Prostate gland (tissue), 2 donors: ENCODE data around the gene NBPF3. TPM values are rescaled to one million over a fixed set of nuclear protein-coding genes. Genes with fewer than 3 reads are reported as not detected.
A peak's percentile ranks its signal among the peaks of the same experiment; 100 is the strongest.

Experiments
- DNase-seq: peaks from one replicate; pipeline ENCODE4 v3.0.0-alpha.2; 2019; ENCODE audit warnings: low spot score
- H3K27ac ChIP-seq, 2 donors: fragments of 200-600 bp; sonication (generic); 2 replicates each; pipeline ENCODE4 v1.5.1; 2017 to 2019
- H3K27me3 ChIP-seq: fragments of 200-600 bp; sonication (generic); replicated peaks from 2 replicates; pipeline ENCODE4 v1.5.1; 2019; ENCODE audit not compliant: insufficient read depth
- H3K36me3 ChIP-seq, 2 donors: fragments of 200-600 bp; sonication (generic); 1 replicate in 1 of 2; 2 replicates in 1 of 2; pipeline versions ENCODE4 v1.5.1 to v1.8.1; 2017 to 2019
- H3K4me1 ChIP-seq: fragments of 200-600 bp; sonication (generic); replicated peaks from 2 replicates; pipeline ENCODE4 v1.5.1; 2019
- H3K4me3 ChIP-seq, 2 donors: fragments of 200-600 bp; sonication (generic); 2 replicates each; pipeline ENCODE4 v1.5.1; 2017 to 2019
- H3K9me3 ChIP-seq: fragments of 200-600 bp; sonication (generic); 2 replicates; pipeline ENCODE4 v1.5.1; 2017
- POLR2A ChIP-seq: fragments of 450-650 bp; IDR thresholded peaks from one replicate; pipeline ENCODE4 v1.6.1; 2016; ENCODE audit warnings: antibody characterized with exemption, mild to moderate bottlenecking
- POLR2AphosphoS5 ChIP-seq: sonication (generic); formaldehyde crosslinking; IDR thresholded peaks from one replicate; pipeline ENCODE4 v1.6.1; 2017; ENCODE audit warnings: antibody characterized with exemption
- WGBS: methylation state at CpG from one replicate; pipeline ENCODE4 v1.1.5; 2018; 5-methylcytosine and 5-hydroxymethylcytosine counted together
- intact Hi-C: fragments of 100-400 bp; cut with DNase I; formaldehyde crosslinking; loops from one replicate; pipeline ENCODE4 v1.14.2; 2022
- total RNA-seq, 2 donors: library from RNA; depleted of rRNA; stranded (reverse); fragments of >200 nt; gene quantifications; one replicate each; pipeline ENCODE4 v1.1.0, GENCODE V29; 2016
- TF ChIP-seq, protein P1 (sequence below), 4 experiments: fragments of 200-600 bp in 2 of 4; fragments of 450-650 bp in 2 of 4; sonication (generic) in 2 of 4; IDR thresholded peaks; 1 replicate in 3 of 4; 2 replicates in 1 of 4; pipeline ENCODE4 v1.5.1; 2016 to 2019; ENCODE audit warnings: antibody characterized with exemption in 4 of 4, mild to moderate bottlenecking in 2 of 4, moderate library complexity in 2 of 4

The NBPF3 gene
- total RNA-seq: 10 to 100 TPM; 13.9 to 19.7 TPM

- peak; percentile 93 for DNase-seq
- Histone ChIP-seq H3K9me3 (no peaks in the 10 kb centered on the region), H3K27me3 (no peaks in the 10 kb centered on the region), H3K4me3 (peak within 1 kb of the TSS; percentile 49 to 54), H3K36me3 (no peaks in the 10 kb centered on the region), H3K4me1 (no peaks in the 10 kb centered on the region), H3K27ac (peak within 1 kb of the TSS; percentile 65 to 67)
- peak; percentile 84 for TF ChIP-seq POLR2A
- peak; percentile 90 for TF ChIP-seq POLR2AphosphoS5
- TF ChIP-seq, protein P1, sequence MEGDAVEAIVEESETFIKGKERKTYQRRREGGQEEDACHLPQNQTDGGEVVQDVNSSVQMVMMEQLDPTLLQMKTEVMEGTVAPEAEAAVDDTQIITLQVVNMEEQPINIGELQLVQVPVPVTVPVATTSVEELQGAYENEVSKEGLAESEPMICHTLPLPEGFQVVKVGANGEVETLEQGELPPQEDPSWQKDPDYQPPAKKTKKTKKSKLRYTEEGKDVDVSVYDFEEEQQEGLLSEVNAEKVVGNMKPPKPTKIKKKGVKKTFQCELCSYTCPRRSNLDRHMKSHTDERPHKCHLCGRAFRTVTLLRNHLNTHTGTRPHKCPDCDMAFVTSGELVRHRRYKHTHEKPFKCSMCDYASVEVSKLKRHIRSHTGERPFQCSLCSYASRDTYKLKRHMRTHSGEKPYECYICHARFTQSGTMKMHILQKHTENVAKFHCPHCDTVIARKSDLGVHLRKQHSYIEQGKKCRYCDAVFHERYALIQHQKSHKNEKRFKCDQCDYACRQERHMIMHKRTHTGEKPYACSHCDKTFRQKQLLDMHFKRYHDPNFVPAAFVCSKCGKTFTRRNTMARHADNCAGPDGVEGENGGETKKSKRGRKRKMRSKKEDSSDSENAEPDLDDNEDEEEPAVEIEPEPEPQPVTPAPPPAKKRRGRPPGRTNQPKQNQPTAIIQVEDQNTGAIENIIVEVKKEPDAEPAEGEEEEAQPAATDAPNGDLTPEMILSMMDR (IDR thresholded peaks at IDR 0.05): peak in 1 of 4 experiments; percentile 11
- under 1% methylated on average over 68 of the region's 87 CpGs for WGBS
- intact Hi-C loops: no loop called here
These were observed at the start of gene NBPF3 for GRCh38 chr1:21439721-21440629. Gene NBPF3, plus strand, starts transcription at chr1:21440137. Its CDS starts 4,950 bp downstream, at chr1:21445087.

GRCh38 chr1:21391497-21391896, 48.4 kb upstream of the NBPF3 start:
- Histone ChIP-seq H3K36me3 (no peaks in the 10 kb centered on the region), H3K4me3 (no peak overlapping the region), H3K27ac (no peak overlapping the region), H3K27me3 (peaks cover 2% of the 10 kb centered on the region), H3K4me1 (no peaks in the 10 kb centered on the region), H3K9me3 (no peaks in the 10 kb centered on the region)
- WGBS: 98% methylated on average over 4 of the region's 4 CpGs
- DNase-seq: no peak
- TF ChIP-seq POLR2AphosphoS5 (no peak), POLR2A (no peak)
- TF ChIP-seq, protein P1 (IDR thresholded peaks at IDR 0.05): no peak
- intact Hi-C loops: loop anchor here (10.0 kb wide), 1 partner anchor 183 kb away; no protein-coding TSS in a partner anchor

DNA sequence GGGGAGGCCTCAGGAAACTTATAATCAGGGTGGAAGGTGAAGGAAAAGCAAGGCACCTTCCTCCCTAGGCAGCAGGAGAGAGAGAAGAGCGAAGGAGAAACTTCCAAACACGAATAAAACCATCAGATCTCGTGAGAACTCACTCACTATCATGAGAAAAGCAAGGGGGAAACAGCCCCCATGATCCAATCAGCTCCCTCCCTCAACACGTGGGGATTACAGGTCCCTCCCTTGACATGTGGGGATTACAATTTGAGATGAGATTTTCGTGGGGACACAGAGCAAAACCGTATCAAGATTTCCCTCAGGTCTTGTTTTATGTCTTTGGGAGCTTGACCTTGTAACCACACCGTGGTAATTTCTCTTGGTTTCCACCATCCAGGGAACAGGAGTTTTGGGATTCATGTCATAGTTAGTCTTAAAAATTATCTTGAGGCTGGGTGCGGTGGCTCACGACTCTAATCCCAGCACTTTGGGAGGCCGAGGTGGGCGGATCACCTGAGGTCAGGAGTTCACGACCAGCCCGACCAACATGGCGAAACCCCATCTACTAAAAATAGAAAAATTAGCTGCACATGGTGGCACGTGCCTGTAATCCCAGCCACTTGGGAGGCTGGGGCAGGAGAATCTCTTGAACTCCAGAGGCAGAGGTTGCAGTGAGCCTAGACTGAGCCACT, 47.2 kb upstream of the NBPF3 start:
- Histone ChIP-seq H3K27me3 (peaks cover 2% of the 10 kb centered on the region), H3K9me3 (no peaks in the 10 kb centered on the region), H3K4me1 (no peaks in the 10 kb centered on the region), H3K4me3 (no peak overlapping the region), H3K36me3 (no peaks in the 10 kb centered on the region), H3K27ac (no peak overlapping the region)
- TF ChIP-seq POLR2A (no peak), POLR2AphosphoS5 (no peak)
- TF ChIP-seq, protein P1 (IDR thresholded peaks at IDR 0.05): no peak
- WGBS: 78% methylated on average over 15 of the region's 15 CpGs
- intact Hi-C loops: loop anchor here (10.0 kb wide), 1 partner anchor 182 kb away; no protein-coding TSS in a partner anchor
- no peak for DNase-seq

GRCh38 chr1:21396516-21396915, 43.4 kb upstream of the NBPF3 start:
- H3K9me3 ChIP-seq: no peaks in the 10 kb centered on the region
- no peaks in the 10 kb centered on the region for H3K36me3 ChIP-seq
- intact Hi-C loops: loop anchor here (10.0 kb wide), 1 partner anchor 178 kb away; no protein-coding TSS in a partner anchor
- H3K4me1 ChIP-seq: no peaks in the 10 kb centered on the region
- peaks cover 2% of the 10 kb centered on the region for H3K27me3 ChIP-seq
- no peak for TF ChIP-seq POLR2A
- TF ChIP-seq, protein P1 (IDR thresholded peaks at IDR 0.05): no peak
- TF ChIP-seq POLR2AphosphoS5: no peak
- WGBS: 28% methylated on average over 4 of the region's 4 CpGs
- H3K4me3 ChIP-seq: no peak overlapping the region
- DNase-seq: no peak
- no peak overlapping the region for H3K27ac ChIP-seq
